ENCODE data around the gene PBX1.

PBX1 gene

DNA sequence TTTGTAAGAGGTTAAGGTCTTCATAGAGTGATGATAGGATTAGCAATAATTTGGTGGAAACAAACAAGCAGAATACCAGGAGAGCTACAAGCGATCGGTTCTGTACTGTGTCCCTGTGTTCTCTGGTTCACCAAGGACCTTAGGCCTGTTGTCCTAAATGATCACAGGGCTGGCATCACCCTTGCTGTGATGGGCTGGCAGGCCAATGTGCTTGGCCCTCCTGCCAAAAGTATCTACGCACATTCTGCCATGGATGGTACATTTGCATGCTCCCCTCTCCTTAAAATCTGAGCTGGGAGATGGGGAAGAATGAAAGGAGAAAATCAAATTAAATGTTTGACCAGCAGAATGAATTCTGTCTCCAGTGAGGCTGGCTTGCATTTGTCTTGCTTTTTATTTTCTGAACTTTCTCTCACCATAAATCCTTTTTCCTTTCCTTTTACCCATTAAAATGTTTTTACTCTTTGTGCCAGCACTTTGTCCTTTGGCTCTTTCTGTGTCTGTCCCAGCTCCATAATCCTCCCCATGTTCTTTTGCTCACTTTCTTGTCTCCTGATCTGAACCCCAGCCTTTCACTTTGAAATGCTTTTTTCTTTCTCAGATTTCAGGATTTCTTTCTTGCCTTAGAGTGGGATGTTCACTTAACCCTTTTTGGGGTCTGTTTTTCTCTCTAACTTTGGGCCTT is 51.7 kb downstream of the PBX1 start:
- Histone ChIP-seq H3K9ac (ENCODE audit: low read depth, low read length) (no peak overlapping the region), H3K27me3 (ENCODE audit: control insufficient read depth, insufficient read depth, low read length) (no peaks in the 10 kb centered on the region), H3K36me3 (ENCODE audit: control insufficient read depth, insufficient read depth, low read length) (no peaks in the 10 kb centered on the region), H3K4me1 (ENCODE audit: control insufficient read depth, insufficient read depth, low read length) (peaks cover 37% of the 10 kb centered on the region), H3K4me3 (ENCODE audit: low read depth, low read length) (no peak overlapping the region), H3K9me3 (ENCODE audit: control insufficient read depth, insufficient read depth, low read length) (no peaks in the 10 kb centered on the region)

DNA sequence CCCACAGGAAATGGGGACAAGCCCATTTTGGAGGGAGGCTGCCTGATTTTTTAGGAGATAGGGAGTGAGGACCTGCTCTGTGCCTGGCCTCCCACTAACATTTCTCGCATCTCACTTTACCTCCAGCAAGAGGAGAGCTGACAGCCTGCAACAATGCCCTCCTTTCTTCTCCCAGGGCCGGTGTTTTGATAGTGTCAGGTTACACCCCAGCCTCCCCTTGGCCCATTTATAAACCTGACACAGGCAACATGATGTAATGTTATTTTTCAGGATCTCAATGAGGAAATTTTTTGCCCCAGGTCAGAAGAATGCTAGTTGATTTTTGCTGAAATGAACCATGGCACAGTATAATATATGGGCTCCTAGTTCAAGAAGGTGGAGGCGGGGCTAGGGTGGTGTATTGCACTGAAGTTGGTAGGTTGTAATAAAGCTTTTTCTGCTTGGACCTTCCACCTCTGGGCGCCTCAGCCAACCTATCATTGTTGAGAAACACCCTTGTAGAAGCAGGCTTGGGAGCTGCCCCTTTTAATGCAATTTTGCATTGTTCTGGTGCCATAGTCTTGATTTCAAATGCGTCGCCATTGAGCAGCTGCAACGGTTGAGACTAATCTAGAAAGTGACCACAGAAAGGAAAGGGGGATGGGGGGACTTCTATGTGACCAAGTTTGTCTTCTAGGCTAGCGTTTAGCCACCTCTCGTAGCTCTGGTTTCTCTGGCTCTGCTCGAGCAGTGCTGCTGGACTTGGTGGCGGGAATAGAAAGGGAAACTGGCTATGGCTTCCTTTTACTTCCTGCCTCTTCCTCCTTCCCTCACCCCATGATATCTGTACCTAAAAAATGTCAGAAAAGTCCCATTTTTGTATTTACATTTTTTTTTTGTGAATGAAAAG is 53.0 kb downstream of the PBX1 start:
- Histone ChIP-seq H3K36me3 (ENCODE audit: control insufficient read depth, insufficient read depth, low read length) (no peaks in the 10 kb centered on the region), H3K9me3 (ENCODE audit: control insufficient read depth, insufficient read depth, low read length) (no peaks in the 10 kb centered on the region), H3K4me1 (ENCODE audit: control insufficient read depth, insufficient read depth, low read length) (peaks cover 39% of the 10 kb centered on the region), H3K4me3 (ENCODE audit: low read depth, low read length) (peak overlapping the region; percentile 3), H3K9ac (ENCODE audit: low read depth, low read length) (no peak overlapping the region), H3K27me3 (ENCODE audit: control insufficient read depth, insufficient read depth, low read length) (no peaks in the 10 kb centered on the region)

DNA sequence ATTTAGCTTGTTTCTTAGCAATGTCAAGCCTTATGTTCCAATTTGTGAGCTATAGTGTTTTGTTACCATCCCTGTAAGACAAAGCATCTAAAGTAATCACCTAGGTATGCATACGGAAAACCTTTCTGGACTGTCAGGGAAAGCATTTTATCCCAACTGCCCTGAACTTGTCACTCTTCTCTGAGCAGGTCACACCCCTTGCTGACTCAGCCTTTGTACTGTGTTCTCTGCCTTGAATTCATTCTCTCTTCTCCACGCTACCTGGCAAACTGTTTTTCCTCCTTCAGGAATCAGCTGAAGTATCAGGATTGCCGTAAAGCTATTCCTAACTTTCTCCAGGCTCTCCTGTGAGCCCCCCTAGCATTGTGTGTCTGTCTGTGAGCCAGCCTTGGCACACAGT is 54.2 kb downstream of the PBX1 start:
- Histone ChIP-seq H3K9ac (ENCODE audit: low read depth, low read length) (no peak overlapping the region), H3K27me3 (ENCODE audit: control insufficient read depth, insufficient read depth, low read length) (no peaks in the 10 kb centered on the region), H3K4me3 (ENCODE audit: low read depth, low read length) (no peak overlapping the region), H3K4me1 (ENCODE audit: control insufficient read depth, insufficient read depth, low read length) (peaks cover 47% of the 10 kb centered on the region), H3K36me3 (ENCODE audit: control insufficient read depth, insufficient read depth, low read length) (no peaks in the 10 kb centered on the region), H3K9me3 (ENCODE audit: control insufficient read depth, insufficient read depth, low read length) (no peaks in the 10 kb centered on the region)

DNA sequence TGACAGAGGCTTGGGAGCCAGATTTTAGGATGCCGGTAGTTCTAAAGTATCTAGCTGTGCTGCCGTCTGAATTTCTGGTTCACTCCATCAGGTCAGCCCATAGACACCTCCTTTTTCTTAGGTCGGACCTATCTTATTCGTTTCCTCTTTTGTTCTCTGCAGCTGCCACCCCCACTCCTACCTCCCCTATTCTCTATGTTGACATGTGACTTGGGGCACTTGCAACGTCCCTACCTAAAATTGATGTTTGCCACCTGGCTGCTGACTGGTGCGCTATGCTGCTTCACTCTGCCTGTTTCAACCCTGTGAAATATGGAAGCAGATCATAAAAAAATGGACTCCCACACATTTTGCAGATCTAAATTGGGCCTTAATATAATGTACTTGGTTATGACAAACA is 55.3 kb downstream of the PBX1 start:
- no peaks in the 10 kb centered on the region for H3K27me3 ChIP-seq (ENCODE audit: control insufficient read depth, insufficient read depth, low read length)

DNA sequence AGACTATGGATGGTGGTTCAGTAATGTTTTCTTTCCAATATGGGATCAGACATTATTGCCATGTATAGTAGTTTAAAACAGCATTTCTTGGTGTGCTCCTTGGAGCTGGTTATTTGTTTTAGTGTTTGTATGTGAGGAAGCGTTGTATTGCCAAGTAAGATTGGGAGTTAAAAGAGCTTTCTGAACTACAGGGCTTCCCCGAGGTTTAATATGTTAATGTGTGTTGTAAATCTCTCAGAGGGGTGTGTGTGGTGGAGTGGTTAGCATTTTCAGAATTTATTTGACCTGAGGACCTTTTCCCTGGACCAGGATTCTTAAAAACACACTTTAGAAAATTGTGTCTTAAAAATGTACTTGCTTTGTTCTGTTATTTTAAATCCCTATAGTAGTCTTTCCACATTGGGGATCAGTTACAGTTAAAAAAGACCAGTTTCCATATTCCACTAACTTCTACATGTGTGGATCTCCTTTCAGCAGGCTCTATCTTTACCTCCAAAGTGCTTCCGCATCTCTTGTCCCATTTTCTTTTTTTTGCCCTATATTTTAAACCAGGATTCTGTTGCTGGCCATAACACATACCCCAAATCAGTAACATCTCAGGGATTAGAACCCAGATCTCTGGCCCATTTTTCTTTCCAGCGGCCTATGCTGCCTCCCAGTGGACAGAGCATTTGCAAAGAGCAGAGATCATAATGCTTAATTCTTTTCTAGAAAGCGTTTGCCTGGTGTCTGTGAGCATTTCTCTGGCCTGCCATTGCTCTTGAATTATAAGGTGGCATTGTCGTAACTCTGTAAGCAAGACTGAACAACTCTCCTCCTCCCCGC is 58.6 kb downstream of the PBX1 start:
- Histone ChIP-seq H3K27me3 (ENCODE audit: control insufficient read depth, insufficient read depth, low read length) (no peaks in the 10 kb centered on the region), H3K9ac (ENCODE audit: low read depth, low read length) (no peak overlapping the region), H3K9me3 (ENCODE audit: control insufficient read depth, insufficient read depth, low read length) (no peaks in the 10 kb centered on the region), H3K4me3 (ENCODE audit: low read depth, low read length) (no peak overlapping the region), H3K4me1 (ENCODE audit: control insufficient read depth, insufficient read depth, low read length) (peaks cover 49% of the 10 kb centered on the region), H3K36me3 (ENCODE audit: control insufficient read depth, insufficient read depth, low read length) (no peaks in the 10 kb centered on the region)

More for the DNA sequence above, 55.3 kb downstream of the PBX1 start:
- Histone ChIP-seq H3K9ac (ENCODE audit: low read depth, low read length) (no peak overlapping the region), H3K9me3 (ENCODE audit: control insufficient read depth, insufficient read depth, low read length) (no peaks in the 10 kb centered on the region), H3K4me1 (ENCODE audit: control insufficient read depth, insufficient read depth, low read length) (peaks cover 56% of the 10 kb centered on the region), H3K4me3 (ENCODE audit: low read depth, low read length) (no peak overlapping the region), H3K36me3 (ENCODE audit: control insufficient read depth, insufficient read depth, low read length) (no peaks in the 10 kb centered on the region)

DNA sequence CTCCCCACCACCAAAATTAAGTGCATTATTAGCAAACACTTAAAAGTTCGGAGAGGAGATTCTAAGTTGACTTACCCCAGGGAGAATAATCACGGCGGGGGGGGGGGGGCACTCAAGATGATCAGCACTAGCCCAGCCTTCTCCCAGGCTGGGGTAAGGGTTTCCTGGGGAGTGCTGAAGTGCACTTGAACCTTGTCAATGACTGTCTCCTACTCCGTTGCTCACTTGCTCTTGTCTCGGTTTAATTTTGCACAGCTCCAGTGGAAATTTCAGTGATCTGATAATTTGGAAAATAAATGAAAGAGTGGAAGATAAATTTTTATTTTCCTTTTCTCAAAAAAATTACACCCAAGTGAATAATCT is 59.2 kb downstream of the PBX1 start:
- Histone ChIP-seq H3K9ac (ENCODE audit: low read depth, low read length) (no peak overlapping the region), H3K36me3 (ENCODE audit: control insufficient read depth, insufficient read depth, low read length) (no peaks in the 10 kb centered on the region), H3K4me3 (ENCODE audit: low read depth, low read length) (no peak overlapping the region), H3K4me1 (ENCODE audit: control insufficient read depth, insufficient read depth, low read length) (peaks cover 45% of the 10 kb centered on the region), H3K27me3 (ENCODE audit: control insufficient read depth, insufficient read depth, low read length) (no peaks in the 10 kb centered on the region), H3K9me3 (ENCODE audit: control insufficient read depth, insufficient read depth, low read length) (no peaks in the 10 kb centered on the region)

DNA sequence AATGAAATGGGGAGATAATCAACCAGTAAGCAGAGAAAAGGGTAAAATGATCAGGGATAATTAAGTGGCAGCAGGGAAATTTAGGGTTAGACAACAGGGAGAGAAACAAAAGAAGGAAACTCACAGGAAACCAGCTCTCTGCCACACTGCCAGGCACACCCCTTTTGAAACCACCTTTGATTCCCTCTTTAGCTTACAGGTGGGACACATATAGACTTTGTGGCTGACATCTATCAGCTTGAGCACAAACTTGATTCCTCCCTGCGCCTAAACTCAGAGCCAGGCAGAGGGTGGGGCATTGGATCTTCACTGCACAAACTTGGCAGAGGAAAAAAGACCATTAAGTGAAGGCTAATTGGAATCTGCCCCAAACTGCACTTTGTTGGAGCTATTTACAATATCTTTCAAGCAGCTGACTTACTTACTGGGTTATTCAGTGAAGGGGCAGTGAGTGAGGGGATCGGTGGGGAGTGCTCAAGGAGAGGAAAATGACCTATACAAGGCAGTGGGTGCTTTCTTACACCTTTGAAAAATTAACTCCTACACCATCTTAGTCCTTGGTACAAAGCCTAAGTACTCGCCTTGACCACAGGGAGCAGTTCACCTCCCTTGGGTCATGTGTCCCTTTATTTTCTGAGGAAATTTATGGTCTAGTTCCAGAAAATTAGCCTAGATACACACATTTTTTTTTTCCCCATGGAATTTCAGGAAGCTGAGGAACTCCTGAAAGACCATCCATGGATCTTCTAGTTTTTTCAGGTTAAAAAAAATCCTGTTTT is 60.2 kb downstream of the PBX1 start:
- H3K4me1 ChIP-seq (ENCODE audit: control insufficient read depth, insufficient read depth, low read length), result peaks cover 42% of the 10 kb centered on the region
- H3K4me3 ChIP-seq (ENCODE audit: low read depth, low read length), result no peak overlapping the region
- no peak overlapping the region for H3K9ac ChIP-seq (ENCODE audit: low read depth, low read length)
- no peaks in the 10 kb centered on the region for H3K9me3 ChIP-seq (ENCODE audit: control insufficient read depth, insufficient read depth, low read length)
- H3K36me3 ChIP-seq (ENCODE audit: control insufficient read depth, insufficient read depth, low read length), result no peaks in the 10 kb centered on the region
- H3K27me3 ChIP-seq (ENCODE audit: control insufficient read depth, insufficient read depth, low read length), result no peaks in the 10 kb centered on the region

DNA sequence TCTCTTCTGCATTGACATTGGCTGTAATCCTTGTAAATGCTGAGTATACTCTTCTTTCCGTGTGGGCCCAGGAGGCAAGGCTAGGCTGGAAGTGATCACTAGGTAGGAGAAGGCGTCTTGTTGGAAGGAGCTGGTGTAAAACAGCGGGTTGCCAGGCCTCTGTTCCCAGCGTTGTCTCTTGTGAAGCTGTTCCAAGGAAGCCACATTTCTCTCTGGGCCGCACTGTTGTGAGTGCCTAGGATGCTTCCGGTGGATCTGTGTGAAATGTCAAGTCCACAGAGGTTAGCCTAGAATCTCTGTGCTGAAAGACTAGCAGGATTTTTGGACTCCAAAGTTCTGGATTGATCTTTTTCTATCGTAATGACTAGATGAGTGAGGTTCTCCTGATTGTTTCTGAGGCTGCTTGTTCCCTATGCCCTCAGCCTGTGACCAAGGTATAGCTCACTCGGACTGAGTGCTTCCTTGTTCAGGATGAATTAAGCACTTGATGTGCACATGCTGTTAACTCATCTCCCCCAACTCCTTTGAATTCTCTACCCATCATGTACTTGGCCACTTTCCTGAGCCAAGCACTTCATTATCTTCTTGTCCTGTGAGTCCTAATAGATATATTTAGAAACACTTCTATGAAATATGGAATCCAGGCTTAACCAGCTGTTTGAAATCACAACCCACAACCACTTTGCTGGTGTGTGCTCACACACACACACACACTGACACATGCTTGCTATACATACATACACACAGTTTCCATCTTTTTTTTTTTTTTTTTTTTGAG is 63.3 kb downstream of the PBX1 start:
- Histone ChIP-seq H3K4me1 (ENCODE audit: control insufficient read depth, insufficient read depth, low read length) (peaks cover 38% of the 10 kb centered on the region), H3K27me3 (ENCODE audit: control insufficient read depth, insufficient read depth, low read length) (no peaks in the 10 kb centered on the region), H3K9me3 (ENCODE audit: control insufficient read depth, insufficient read depth, low read length) (no peaks in the 10 kb centered on the region), H3K9ac (ENCODE audit: low read depth, low read length) (no peak overlapping the region), H3K36me3 (ENCODE audit: control insufficient read depth, insufficient read depth, low read length) (no peaks in the 10 kb centered on the region), H3K4me3 (ENCODE audit: low read depth, low read length) (no peak overlapping the region)

DNA sequence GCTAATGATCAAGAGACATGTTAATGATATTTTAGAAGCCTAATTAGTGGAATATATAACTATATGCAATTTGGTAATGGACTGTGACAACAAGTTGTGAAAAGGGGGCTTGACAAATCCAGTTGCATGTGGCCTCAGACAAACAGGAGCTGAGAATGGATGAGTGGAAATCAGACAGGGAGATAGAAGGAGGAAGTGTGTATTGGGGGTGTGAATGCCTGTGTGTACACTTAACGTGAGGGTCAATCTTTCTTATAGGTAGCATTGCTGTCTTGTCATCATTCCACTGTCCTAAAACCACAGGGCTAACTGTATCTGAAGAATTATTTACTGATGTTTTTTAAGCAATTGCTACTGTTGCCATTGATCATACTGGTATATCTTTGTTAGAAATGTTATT is 64.8 kb downstream of the PBX1 start:
- H3K9ac ChIP-seq (ENCODE audit: low read depth, low read length), result no peak overlapping the region
- no peaks in the 10 kb centered on the region for H3K9me3 ChIP-seq (ENCODE audit: control insufficient read depth, insufficient read depth, low read length)
- H3K4me1 ChIP-seq (ENCODE audit: control insufficient read depth, insufficient read depth, low read length), result peaks cover 27% of the 10 kb centered on the region
- no peak overlapping the region for H3K4me3 ChIP-seq (ENCODE audit: low read depth, low read length)
- H3K27me3 ChIP-seq (ENCODE audit: control insufficient read depth, insufficient read depth, low read length), result no peaks in the 10 kb centered on the region
- no peaks in the 10 kb centered on the region for H3K36me3 ChIP-seq (ENCODE audit: control insufficient read depth, insufficient read depth, low read length)

DNA sequence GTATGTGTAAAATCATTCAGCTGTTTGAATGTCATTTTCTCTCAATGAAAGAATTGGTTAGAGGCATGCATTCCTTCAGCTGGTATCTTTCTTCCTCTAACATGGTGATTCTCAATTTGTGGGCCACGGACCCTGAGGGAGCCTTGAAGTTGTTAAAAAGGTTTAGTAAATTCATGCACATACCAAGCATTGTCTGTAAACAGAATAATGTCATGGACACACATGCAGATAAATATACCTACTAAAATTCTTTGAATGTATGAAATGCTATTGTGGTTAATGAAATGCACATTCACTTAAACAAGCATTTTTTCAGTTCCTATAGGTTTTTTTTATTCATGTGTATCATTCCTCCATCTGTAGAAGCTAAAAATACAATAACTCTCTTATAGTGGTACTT is 65.4 kb downstream of the PBX1 start:
- no peaks in the 10 kb centered on the region for H3K9me3 ChIP-seq (ENCODE audit: control insufficient read depth, insufficient read depth, low read length)
- H3K4me1 ChIP-seq (ENCODE audit: control insufficient read depth, insufficient read depth, low read length), result peaks cover 21% of the 10 kb centered on the region
- H3K4me3 ChIP-seq (ENCODE audit: low read depth, low read length), result no peak overlapping the region
- H3K36me3 ChIP-seq (ENCODE audit: control insufficient read depth, insufficient read depth, low read length), result no peaks in the 10 kb centered on the region
- no peaks in the 10 kb centered on the region for H3K27me3 ChIP-seq (ENCODE audit: control insufficient read depth, insufficient read depth, low read length)
- H3K9ac ChIP-seq (ENCODE audit: low read depth, low read length), result no peak overlapping the region

Data from iPS-15b (cell line).